GM06990 (cell line): ENCODE data around the gene POLDIP2.

Source experiments
- DNase-seq: peaks from one replicate; pipeline ENCODE4 v3.0.0-alpha.2; 2011; ENCODE audit not compliant: insufficient read length; ENCODE audit errors: extremely low read depth
- H3K27me3 ChIP-seq: replicated peaks from 2 replicates; pipeline ENCODE4 v1.6.0; 2011; ENCODE audit warnings: low read length; ENCODE audit not compliant: control insufficient read depth, insufficient read depth
- H3K36me3 ChIP-seq: 2 replicates; pipeline ENCODE4 v1.5.1; 2011; ENCODE audit warnings: low read length; ENCODE audit not compliant: control insufficient read depth, insufficient read depth
- H3K4me3 ChIP-seq: replicated peaks from 2 replicates; pipeline ENCODE4 v1.5.1; 2011; ENCODE audit warnings: low read depth, mild to moderate bottlenecking, control low read depth, low read length
- TF ChIP-seq, protein P1 (sequence below): IDR thresholded peaks from 2 replicates; pipeline ENCODE4 v1.5.1; 2011; ENCODE audit warnings: low read length, control low read depth, mild to moderate bottlenecking, inconsistent platforms; ENCODE audit not compliant: insufficient read depth, poor library complexity, severe bottlenecking

The POLDIP2 gene

DNA sequence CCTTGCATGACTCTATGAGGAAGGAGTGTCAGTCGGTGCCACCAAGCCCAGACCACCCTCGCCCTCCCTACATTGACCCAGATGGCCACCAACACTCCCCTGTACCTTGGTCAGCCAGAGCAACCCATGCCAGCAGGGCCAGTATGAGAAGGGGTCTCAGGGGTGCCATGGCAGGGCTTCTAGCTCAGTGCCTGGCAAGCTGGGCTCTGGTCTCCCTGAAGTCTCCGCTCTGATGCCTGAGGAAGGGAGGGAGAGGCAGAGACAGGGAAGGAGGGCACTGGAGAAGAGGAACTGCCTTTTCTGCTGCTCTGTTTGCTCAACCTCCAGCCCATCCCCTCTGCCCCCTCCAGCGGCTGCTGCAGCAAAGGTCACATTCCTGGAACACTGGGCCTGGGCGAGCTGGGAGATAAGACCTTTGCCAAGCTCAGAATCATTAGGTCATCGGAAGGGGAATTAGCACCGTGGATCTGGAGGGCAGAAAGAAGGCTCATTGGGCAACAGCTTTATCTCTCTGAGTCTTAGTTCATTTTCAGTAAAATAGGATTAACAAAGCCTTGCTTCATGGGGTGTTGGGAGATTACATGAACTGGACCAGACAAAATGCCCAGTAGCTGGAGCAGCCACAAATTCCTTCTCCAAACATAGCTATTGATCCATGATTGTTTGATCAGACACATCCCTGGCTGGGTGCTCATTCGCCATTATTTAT, 12.9 kb upstream of the POLDIP2 start, which contains the start of gene VTN:
VTN (minus strand) TSS at position 273 of the 709 bp plus-strand sequence; CDS start at position 169, 104 bp downstream.
- peak within 1 kb of the TSS; percentile 86 for H3K4me3 ChIP-seq
- no peak for DNase-seq
- TF ChIP-seq, protein P1, sequence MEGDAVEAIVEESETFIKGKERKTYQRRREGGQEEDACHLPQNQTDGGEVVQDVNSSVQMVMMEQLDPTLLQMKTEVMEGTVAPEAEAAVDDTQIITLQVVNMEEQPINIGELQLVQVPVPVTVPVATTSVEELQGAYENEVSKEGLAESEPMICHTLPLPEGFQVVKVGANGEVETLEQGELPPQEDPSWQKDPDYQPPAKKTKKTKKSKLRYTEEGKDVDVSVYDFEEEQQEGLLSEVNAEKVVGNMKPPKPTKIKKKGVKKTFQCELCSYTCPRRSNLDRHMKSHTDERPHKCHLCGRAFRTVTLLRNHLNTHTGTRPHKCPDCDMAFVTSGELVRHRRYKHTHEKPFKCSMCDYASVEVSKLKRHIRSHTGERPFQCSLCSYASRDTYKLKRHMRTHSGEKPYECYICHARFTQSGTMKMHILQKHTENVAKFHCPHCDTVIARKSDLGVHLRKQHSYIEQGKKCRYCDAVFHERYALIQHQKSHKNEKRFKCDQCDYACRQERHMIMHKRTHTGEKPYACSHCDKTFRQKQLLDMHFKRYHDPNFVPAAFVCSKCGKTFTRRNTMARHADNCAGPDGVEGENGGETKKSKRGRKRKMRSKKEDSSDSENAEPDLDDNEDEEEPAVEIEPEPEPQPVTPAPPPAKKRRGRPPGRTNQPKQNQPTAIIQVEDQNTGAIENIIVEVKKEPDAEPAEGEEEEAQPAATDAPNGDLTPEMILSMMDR: no peak

DNA sequence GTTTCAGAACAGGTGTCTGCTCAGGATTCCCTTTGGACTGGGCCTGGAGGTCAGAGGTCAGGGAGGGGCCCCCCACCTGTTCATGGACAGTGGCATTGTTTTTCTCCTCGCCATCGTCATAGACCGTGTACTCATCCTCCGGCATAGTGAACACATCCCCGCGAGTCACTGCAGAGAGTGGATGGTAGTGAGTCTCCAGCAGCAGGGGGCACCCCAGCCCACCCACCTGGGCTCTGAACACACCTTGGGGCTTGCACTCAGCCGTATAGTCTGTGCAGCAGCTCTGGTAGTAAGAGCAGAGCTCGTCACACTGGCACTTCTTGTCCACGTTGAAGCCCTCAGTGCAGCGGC, 12.3 kb upstream of the POLDIP2 start:
- no peaks in the 10 kb centered on the region for H3K27me3 ChIP-seq
- no peak for DNase-seq
- TF ChIP-seq, protein P1: no peak
- no peaks in the 10 kb centered on the region; the same call in 1 of the 2 replicates for H3K36me3 ChIP-seq
- H3K4me3 ChIP-seq: no peak overlapping the region

More for the DNA sequence above, 12.9 kb upstream of the POLDIP2 start, which contains the start of gene VTN:
- H3K27me3 ChIP-seq: no peaks in the 10 kb centered on the region
- H3K36me3 ChIP-seq: no peaks in the 10 kb centered on the region

DNA sequence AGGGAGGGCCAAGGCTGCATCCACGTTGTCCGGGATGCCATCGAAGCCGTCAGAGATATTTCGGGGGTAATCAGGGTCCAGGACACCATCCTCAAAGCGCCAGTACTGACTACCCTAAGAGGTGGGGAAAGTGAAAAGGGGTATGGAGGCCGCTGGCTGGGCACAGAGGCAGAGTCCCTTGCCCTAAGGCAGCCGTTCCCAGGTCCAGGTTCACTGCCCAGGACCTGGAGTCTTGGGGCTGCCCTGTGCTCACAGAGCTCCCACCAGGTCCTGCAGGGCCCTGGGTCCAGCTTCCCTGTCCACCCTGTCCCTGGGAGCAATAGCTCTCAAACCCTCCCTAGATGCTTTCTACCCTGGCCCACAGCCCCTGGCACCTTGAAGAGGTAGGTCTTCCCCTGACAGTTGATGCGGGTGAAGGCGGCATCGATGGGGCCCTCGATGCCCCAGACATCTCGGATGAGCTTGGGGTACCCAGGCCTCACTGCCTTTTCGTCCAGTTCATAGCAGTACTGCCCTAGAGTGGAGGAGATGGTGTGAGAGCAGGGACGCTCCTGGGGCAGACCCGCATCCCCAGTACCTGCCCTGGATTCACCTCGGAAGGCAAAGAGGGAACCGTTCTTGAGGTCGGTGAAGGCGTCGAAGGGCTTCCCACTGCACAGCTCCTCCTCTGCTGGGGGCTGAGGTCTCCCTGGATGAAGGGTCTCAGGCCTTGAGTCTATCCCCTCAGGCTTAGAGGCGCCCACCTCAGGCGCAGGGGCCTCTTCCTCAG, 11.8 kb upstream of the POLDIP2 start:
- TF ChIP-seq, protein P1: no peak
- no peaks in the 10 kb centered on the region; the same call in 1 of the 2 replicates for H3K36me3 ChIP-seq
- no peaks in the 10 kb centered on the region for H3K27me3 ChIP-seq
- H3K4me3 ChIP-seq: no peak overlapping the region
- DNase-seq: no peak

DNA sequence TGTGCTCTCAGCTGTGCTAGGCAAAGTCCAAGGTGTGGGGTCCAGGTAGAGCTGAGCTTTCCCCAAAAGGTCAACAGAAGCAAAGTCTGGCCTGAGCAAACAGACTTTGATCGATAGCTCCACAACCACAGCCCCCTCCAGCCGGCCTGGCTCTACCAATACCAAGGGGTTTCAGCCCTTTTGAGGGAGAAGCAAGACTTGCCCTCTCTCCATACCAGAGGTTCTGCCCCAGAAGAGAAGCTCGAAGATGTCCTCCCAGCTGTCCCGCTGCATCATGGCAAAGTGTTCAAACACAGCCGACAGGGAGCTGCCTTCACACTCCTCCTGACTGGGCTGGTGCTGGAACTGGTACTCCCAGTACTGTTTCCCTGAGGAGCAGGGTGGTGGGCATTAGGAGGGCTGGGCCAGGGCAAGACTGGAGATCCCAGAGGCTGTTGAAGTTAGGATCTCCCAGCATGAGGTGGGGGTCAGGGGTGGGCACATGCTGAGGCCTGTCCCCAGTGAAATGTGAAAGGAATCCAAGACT, 11.0 kb upstream of the POLDIP2 start:
- DNase-seq: no peak
- Histone ChIP-seq H3K36me3 (peaks cover 3% of the 10 kb centered on the region), H3K27me3 (no peaks in the 10 kb centered on the region), H3K4me3 (no peak overlapping the region)
- TF ChIP-seq, protein P1: no peak

DNA sequence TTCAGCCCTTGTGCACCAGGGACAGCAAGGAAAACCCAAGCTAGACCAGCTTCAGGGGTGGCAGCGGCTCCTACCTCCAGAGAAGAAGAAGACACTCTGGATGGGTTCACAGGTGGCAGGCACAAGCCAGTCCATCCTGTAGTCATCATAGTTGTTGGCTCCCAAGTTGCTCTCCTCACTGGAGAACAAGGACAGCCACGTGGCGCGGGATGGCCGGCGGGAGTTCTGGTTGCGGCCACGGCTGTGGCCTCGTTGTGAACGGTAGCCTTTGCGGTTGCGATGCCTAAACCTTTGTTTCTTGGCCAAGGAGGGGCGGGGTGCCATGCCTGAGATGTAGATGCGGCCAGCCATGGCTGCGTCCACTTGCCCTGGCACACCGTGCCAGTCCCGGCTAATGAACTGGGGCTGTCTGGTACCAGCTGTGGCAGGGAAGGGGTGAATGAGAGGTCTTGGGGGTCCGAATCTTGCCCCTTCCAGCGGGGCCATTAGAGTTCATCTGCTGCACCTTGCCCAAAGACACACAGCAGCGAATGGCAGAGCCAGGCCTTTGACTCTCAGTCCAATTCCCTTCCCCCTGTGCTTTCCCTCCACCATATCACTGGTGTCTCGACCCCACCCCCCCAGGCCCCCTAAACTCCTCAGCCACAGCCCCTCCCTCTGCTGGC, 10.4 kb upstream of the POLDIP2 start:
- no peaks in the 10 kb centered on the region for H3K27me3 ChIP-seq
- DNase-seq: no peak
- no peak overlapping the region for H3K4me3 ChIP-seq
- TF ChIP-seq, protein P1: no peak
- peaks cover 5% of the 10 kb centered on the region for H3K36me3 ChIP-seq
